Measurements from ENCODE around the gene PRORP.
"Not testable (repeated sequence)": the region's sequence is repeated elsewhere in the genome, so short reads cannot be mapped to it uniquely, and the experiment has no call there.

The PRORP gene

DNA sequence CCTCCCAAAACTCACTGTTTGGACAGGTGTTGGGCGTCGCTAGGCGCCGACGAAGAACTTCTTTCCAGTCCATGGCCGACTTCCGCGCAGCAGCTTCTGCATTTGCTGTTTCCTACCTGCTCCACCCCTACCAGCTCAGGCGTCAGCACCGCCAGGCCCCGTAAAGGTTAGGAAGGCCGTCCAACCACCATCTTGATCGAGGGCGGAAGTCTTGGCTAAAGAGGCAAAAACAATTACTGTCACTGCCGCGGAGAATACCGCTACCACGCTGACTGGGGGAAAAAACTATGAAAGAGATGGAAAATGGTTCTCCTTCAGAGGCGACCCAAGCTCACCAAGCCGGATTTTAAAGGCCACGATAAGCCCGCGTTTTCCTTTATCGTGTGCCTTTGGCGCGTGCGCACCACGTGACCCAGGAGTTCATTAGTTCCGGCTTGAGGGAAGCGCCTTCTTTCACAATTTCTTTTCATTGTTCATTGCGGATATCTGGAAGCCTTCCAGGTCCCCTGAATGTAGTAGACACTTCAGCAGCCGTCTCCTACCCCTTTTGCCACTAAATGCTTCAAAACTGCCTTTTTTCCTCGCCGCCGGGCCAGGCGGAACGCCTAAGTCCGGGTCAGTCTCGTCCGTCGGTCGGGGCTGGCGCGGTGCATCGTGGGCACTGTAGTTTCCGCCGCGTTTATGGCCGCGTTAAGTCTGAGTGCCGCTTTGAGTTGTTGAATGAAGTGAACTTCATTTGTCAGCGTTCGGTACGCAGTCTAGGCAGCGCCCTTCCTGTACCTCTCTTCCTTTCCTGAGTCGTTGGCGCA is at the start of gene PRORP, which contains the start of gene PPP2R3C:
TSS of gene PRORP (plus strand) at position 666 of the 809 bp plus-strand sequence. CDS start 694 bp downstream, outside the sequence.
TSS of gene PPP2R3C (minus strand) at position 104 of the 809 bp plus-strand sequence. CDS start at position 73, 31 bp downstream.
- DNase-seq = peak; percentile 90

DNA sequence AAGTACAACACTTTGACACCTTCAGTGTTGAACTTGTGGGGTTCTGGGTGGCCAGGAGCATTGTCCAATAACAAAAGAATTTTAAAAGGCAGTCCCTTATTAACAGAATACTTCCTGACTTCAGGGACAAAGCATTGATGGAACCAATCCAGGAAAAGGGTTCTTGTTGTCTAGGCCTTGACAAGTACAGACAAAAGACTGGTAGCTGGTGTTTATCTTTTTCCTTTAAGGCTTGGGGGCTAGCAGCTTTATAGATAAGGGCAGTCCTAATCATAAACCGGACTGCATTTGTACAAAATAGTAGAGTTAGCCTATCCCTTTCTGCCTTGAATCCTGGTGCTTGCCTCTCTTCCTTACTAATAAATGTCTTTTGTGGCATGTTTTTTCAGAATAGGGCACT is 48.9 kb upstream of the PRORP start:
- DNase-seq = no peak

DNA sequence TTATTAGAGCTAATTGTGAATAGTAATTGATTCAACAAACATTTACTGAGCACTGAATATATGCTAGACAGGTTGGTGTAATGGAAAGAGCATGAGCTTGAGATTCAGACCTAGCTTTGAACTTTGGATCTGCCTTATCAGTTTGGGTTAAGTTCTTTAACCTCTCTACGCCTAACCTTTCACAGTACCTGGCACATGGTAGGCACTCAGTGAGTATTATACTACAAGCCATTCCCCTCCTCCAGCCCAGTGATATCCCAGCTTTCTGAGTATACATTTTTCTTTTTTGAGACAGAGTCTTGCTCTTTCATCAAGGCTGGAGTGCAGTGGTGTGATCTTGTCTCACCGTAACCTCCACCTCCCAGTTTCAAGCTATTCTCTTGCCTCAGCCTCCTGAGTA is 44.3 kb upstream of the PRORP start:
- no peak for DNase-seq

DNA sequence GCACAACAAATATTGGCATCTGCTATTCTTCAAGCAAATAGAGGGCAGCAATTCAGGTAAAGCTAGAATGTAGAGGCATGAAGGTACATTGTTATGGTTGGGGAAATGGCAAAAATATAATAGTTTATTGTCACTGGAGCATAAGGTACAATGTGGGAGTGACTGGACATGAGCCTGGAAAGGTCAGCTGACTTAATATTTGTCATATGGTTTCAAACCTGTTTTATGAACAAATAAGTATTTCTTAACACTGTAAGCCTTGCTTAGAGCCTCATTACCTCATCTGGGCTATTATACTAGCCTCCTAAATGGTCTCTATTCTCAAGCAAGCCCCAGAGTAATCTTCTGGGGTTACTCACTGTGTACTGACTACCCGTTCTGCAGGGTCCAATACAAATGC is 42.6 kb upstream of the PRORP start:
- DNase-seq = no peak

DNA sequence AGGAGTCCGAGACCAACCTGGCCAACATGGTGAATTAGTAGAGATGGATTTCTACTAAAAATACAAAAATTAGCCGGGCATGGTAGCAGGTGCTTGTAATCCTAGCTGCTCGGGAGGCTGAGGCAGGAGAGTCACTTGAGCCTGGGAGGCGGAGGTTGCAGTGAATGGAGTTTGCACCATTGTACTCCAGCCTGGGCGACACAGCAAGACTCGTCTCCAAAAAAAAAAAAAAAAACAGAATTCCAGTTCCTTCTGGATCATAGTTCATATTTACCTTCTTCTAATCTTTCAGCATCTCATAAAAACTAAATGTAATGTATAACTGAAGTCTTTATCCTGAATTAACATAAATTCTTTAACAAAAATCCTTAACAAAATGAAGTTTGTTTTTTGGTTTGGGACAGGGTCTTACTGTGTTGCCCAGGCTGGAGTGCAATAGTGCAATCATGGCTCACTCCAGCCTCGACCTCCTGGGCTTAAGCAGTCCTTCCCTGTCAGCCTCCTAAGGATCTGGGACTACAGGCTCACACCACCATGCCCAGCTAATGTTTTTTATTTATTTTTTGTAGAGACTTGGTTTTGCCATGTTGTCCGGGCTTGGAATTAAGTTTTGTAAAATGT is 38.7 kb upstream of the PRORP start:
- no peak for DNase-seq

DNA sequence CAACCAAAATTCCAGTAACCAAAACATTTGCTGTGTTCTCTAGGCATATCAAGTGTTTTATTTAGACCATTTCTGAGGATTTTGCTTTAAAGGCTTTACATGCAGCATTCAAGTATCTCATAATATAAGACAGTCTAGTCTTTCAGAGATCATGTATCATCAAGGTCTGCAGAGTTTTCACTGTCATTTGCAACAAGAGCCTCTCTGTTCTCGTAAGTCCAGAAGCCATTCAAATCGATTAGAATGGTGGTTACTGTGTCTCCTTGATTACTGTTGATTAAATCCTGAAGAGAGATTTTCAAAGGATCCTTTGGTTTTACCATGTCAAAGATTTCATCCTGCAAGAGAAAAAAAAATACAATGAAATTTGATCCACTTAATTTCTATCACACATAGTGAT is 36.9 kb upstream of the PRORP start:
- DNase-seq = no peak

DNA sequence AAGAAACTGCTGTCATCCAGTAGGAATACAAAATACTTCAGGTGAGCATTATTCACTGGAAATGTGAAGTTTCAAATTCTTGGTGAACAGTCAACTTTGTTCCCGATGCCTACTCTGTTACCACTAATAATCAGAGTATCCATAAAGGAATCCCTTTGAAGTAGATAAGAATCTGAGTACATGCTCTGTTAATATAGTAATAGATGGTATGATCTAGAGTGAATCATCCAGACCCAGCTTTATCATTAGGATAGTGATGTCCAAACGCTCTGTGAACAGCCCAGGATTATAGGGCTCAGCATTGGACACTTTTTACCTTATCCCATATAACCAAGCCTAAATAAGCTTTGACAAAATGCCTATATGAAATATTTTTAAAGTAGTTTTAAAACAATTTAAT is 33.8 kb upstream of the PRORP start:
- no peak for DNase-seq

DNA sequence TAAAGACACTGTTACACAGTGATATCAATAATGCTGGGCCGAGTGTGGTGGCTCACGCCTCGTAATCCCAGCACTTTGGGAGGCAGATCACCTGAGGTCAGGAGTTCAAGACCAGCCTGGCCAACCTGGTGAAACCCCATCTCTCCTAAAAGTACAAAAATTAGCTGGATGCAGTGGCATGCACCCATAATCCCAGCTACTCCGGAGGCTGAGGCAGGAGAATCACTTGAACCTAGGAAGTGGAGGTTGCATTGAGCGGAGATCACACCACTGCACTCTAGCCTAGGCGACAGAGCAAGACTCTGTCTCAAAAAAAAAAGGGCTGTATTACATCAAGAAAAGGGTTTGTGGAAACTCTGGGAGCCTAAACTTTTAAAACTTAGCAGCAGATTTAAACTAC is 27.7 kb upstream of the PRORP start:
- not testable (repeated sequence) for DNase-seq

DNA sequence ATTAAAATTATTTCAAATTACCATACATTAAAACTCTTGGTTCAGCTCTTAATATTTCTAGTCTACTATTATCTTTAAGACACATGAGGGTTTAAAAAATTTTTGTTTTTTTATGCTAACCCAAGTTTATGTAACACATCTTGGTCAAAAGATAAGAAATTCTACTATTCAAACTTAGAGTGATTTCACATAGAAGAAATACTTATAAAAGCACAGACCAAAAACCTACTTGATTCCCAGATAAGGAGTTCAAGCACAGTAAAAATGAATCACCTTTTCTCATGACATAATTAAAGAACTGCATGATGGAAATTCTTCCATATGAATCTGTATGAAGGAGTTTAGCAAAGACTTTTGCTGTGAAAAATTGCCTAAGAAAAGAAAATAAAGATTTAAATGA is 14.5 kb upstream of the PRORP start:
- no peak for DNase-seq

DNA sequence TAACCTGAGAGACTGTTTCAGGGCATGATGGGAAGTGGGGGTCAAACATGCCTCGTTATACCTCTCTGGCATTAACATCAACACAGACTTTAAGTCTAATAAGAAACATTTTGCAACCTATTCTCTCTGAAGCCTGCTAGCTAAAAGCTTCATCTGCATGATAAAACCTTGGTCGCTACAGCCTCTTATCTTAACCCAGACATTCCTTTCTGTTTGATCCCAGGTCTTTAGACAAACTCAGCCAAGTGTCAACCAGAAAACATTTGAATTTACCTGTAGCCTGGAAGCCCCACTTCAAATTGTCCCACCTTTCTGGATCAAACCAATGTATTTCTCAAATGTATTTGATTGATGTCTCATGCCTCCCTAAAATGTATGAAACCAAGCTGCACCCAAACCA is 9.7 kb upstream of the PRORP start:
- no peak for DNase-seq

DNA sequence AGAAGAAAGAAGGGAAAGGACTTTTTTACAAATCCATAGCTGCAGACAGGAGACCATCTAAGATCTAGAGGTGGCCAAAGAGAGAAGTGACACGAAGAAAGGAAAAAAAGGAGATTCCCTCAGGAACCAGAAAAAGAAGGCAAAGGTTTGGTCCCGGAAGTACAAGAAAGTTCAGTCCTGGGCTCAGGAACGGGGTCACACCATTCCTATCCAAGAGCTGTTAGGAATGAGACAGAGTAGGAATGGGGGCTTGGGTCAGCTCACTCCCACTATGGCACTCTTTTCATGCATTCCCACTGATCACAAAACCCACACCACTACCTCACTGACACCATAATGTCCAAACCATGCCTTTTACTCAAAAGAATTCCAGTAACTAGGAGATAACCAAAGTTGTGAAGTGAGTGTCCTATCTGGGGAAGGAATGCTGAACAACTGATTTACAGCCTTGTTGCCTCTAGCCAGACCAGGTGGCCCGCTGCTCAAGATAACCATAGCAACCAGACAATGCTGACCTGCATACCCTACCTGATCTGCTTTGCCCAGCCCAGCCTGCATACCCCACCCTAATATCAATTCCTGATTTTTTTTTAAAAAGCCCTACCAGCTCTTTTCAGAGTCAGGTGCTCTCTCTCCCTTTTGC is 8.9 kb upstream of the PRORP start:
- DNase-seq = no peak

DNA sequence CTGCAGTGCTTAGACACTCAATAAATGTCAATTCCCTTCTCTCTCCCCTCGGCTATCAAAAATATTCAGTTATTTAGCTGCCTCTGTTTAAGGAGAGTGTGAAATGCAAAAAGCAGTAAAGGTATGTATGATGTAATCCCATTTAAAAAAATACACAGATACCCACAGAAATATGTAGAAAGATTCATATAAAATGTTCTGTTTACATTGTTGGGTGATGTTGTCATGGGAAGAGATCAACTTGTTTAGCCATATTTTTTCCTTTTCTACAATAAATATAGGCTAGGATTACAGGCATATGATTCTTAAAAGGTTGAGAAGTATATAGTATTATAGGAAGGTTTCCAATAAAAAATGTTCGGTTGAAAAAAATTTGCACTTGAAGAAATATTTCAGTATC is 8.3 kb upstream of the PRORP start:
- DNase-seq = no peak

DNA sequence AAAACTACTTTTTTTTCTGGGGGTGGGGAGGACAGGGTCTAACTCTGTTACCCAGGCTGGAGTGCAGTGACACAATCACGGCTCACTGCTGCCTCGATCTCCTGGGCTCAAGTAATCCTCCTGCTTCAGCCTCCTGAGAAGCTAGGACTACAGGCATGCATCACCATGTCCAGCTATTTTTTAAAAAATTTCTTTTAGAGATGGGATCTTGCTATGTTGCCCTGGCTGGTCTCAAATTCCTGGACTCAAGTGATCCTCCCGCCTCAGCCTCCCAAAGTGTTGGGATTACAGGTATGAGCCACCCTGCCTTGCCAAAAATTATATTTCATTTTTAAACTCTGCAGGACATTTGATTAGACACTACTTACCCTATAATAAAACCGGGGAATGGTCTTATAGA is 6.1 kb upstream of the PRORP start:
- DNase-seq = no peak

DNA sequence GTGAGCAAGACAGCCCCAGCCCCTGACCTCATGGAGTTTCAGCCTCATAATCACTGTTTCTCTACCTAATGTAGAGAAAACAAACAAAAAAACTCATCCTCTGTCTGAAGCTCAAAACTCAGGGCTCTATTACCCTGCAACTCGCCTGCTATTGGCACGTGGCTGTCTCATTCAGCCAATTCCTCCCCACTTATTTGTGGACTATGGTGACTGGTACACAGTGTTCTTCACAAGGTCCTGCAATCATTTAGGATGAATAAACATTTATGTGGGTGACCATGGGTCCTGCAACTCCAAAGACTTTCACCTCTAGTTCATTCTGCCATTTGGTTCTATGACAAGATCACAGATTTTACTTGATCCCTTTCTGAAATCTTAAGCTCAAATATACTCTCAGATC is 5.2 kb upstream of the PRORP start:
- DNase-seq = no peak

DNA sequence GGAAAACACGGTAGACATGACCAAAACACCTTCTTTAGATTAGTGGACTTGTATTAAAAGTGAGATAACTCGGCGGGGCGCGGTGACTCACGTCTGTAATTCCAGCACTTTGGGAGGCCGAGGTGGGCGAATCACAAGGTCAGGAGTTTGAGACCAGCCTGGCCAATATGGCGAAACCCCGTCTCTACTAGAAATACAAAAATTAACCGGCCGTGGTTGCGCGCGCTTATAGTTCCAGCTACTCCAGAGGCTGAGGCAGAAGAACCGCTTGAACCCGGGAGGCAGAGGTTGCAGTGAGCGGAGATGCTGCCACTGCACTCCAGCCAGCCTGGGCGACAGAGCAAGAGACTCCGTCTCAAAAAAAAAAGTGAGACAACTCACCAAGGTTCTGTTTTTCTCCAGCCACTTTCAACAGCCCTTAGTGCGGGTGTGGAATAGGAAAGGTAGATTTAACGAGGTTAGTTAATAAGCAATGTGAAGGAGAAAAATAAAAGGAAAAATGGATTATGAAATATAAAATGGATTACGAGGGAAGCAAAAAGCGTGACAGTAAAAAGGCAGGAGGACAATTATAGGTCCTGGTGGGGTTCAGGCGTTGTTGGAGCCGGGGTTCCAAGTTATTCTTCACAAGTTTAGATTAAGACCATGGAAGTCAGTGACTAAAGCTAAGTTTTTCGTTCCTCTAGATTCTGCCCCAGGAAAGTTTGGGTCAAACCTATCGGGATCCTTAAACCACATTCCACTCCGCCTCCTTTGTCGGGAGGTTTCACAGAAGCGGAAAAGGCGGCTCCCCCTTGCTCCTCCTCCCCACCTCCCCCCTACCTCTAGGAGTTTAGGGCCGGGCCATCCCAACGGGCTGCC is 1.1 kb upstream of the PRORP start:
- DNase-seq = peak; percentile 15

DNA sequence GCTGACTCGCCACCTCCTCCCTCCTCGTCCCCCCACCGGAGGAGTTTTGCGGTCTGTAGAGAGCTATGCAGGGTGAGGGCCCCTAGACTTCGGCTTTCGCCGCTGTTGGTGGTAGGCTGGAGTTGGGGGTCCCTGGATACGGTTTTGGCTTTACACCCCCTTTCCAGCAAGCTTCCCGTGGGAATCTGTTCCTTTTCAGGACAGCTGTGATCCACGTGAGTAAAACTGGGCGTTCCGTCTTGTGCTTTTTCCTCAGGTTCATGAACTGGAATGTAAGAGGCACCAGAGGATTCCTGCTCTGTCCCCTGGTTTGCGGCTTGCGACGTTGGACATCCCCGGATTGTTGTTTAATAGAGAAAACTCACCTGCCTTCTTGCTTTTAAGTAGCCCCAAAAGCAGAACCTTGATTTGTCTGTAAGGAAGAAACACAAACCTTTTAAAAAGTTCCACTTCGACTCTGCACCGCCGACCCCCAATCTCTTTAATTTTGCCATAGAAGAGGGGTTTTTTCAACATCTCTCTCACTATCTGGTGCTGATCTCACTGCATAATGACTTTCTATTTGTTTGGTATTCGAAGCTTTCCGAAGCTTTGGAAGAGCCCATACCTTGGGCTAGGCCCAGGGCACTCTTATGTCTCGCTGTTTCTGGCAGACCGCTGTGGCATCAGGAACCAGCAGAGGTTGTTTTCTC is 490 bp downstream of the PRORP start:
- peak; percentile 13 for DNase-seq

DNA sequence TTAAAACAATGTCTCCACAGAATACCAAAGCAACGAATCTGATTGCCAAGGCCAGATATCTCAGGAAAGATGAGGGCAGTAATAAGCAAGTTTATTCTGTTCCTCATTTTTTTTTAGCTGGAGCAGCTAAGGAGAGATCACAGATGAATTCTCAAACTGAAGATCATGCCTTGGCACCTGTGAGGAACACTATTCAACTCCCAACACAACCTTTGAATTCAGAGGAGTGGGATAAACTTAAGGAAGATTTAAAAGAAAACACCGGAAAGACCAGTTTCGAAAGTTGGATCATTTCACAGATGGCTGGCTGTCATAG is 994 bp downstream of the PRORP start:
- no peak for DNase-seq

DNA sequence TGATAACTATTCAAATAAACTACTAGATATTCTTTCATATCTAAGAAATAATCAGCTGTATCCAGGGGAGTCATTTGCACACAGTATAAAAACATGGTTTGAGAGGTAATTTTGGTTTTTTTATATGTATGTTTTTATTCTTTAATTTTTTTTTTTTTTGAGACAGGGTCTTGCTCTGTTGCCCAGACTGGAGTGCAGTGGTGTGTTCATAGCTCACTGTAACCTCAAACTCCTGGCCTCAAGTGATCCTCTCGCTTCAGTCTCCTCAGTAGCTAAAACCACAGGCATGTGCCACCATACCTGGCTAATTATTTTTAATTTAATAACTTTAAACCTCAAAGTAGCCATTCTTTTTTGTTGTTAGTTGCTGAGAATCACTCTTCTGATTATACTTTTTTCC is 1.8 kb downstream of the PRORP start:
- DNase-seq = no peak

DNA sequence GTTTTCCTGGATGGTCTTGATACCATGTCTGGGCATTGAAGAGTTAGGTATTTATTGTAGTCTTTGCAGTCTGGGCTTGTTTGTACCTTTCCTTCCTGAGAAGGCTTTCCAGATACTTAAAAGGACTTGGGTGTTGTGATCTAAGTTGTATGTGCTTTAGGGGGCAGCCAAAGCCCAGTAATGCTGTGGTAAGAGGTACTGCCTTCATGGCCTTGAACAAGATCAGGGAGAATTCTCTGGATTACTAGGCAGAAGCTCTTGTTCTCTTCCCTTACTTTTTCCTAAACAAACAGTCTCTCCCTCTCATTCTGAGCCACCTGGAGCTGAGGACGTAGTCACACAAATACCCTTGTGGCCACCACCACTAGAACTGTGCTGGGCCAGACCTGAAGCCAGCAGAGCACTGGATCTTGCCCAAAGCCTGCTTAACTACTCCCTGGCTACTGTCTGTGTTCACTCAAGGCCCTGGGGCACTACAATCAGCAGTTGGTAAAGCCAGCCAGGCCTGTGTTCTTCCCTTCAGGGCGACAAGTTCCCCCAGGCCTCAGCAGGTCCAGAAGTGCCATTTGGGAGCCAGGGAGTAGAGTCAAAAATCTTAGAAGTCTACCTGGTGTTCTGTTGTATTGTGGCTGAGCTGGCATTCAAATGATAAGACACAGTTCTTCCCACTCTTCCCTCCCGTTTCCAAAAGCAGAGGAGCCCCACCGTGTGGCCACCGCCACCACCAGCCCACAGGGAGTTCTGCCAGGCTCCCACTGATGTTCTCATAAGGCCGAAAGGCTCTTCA is 11.4 kb downstream of the PRORP start:
- no peak for DNase-seq

DNA sequence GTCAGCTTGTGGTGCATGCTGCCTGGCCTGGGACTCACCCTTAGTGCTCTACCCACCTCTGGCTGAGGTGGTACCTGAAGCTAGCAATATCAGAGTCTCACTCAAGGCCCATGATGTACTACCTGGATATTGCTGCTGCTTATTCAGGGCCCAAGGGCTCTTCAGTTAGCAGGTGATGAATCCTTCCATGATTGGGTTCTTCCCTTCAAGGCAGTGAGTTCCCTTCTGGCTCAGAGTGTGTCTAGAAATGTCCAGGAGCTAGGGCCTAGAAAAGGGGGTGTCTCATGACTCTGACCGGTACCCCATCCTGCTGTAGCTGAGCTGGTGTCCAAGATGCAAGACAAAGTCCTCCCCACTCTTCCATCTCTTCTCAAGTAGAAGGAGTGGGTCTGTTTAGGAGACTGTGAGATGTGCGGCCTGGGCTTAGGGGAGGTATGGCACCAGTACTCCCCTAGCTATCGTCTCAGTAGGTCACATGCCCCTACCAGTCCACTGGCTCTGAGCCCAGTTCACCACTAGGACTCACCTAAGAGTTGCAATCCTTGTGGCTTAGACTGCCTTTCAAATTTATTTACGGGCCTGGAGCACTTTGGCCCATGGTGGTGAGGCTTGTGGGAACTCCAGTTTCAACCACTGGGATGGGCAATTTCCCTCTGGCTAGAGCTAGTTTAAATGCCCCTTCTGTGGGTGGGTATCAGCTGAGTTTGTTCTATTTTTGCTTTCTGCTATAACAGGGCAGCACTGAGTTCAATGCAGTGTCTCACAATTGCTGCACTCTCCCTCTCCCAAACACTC is 12.2 kb downstream of the PRORP start:
- no peak for DNase-seq

DNA sequence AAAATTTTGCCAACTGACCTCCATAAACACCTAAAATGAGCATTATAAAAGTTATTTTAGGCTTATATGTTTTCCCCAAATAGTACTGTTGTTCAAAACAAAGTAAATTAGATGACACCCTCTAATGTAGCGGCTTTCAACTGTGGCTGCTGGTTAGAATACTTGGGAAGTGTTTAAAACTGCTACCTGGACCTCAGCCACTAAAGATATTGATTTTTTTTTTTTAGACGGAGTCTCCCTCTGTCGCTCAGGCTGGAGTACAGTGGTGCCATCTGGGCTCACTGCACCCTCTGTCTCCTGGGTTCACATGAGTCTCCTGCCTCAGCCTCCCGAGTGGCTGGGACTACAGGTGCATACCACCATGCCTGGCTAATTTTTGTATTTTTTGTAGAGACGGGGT is 16.2 kb downstream of the PRORP start:
- DNase-seq = no peak

All from CD4-positive, alpha-beta T cell treated with Interleukin-17A for 4 hours (primary cell).